PFSK-1 (cell line): ENCODE measurements around the gene KCNQ5.
A peak's percentile ranks its signal among the peaks of the same experiment; 100 is the strongest.

Experiments
- FOXP2 ChIP-seq: optimal IDR thresholded peaks from 2 replicates; pipeline ENCODE3; 2011; ENCODE audit warnings: borderline replicate concordance, control low read depth, inconsistent platforms; ENCODE audit not compliant: insufficient read depth; ENCODE audit errors: extremely low read length, extremely low read depth
- POLR2AphosphoS5 ChIP-seq: IDR thresholded peaks from 2 replicates; pipeline ENCODE4 v1.6.1; 2012; ENCODE audit warnings: low read depth, mild to moderate bottlenecking, control low read depth, low read length, moderate library complexity
- REST ChIP-seq, 2 experiments: IDR thresholded peaks; 2 replicates each; pipeline versions ENCODE4 v1.6.1 to v1.8.0; 2011 to 2012; ENCODE audit warnings: low read depth in 2 of 2, low read length in 2 of 2, control low read depth in 1 of 2, inconsistent platforms in 1 of 2, mild to moderate bottlenecking in 1 of 2, moderate library complexity in 1 of 2; ENCODE audit not compliant: insufficient read depth in 1 of 2
- SIN3A ChIP-seq: IDR thresholded peaks from 2 replicates; pipeline ENCODE4 v1.6.1; 2012; ENCODE audit warnings: mild to moderate bottlenecking, low read length, moderate library complexity, borderline replicate concordance; ENCODE audit not compliant: insufficient read depth
- TAF1 ChIP-seq: IDR thresholded peaks from 2 replicates; pipeline ENCODE4 v1.6.1; 2012; ENCODE audit warnings: low read length, control low read depth, borderline replicate concordance; ENCODE audit not compliant: insufficient read depth

Gene KCNQ5

GRCh38 chr6:72742001-72742673 is 120.3 kb downstream of the KCNQ5 start:
- TF ChIP-seq REST (IDR thresholded peaks at IDR 0.05; ENCODE audit: insufficient read depth in 1 of 2, low read depth in 2 of 2, low read length in 2 of 2): no peak
- no peak for TF ChIP-seq SIN3A
- TF ChIP-seq FOXP2: no peak

- TF ChIP-seq POLR2AphosphoS5 (no peak), FOXP2 (no peak), TAF1 (no peak), SIN3A (no peak), REST (IDR thresholded peaks at IDR 0.05; ENCODE audit: insufficient read depth in 1 of 2, low read depth in 2 of 2, low read length in 2 of 2) (no peak)
Measured at GRCh38 chr6:72746276-72746675, 124.4 kb downstream of the KCNQ5 start.

- TF ChIP-seq FOXP2: no peak
- TF ChIP-seq REST (IDR thresholded peaks at IDR 0.05; ENCODE audit: insufficient read depth in 1 of 2, low read depth in 2 of 2, low read length in 2 of 2): 0 out of 4 replicates have a peak, but pooled peaks of 1 of the 2 experiments have one; percentile 37
- TF ChIP-seq TAF1: peak; percentile 56; the same call in 1 of the 2 replicates
- TF ChIP-seq SIN3A: peak; percentile 85; the same call in 1 of the 2 replicates
- peak; percentile 79 for TF ChIP-seq POLR2AphosphoS5
Measured at GRCh38 chr6:72748759-72749158, 126.9 kb downstream of the KCNQ5 start.

DNA sequence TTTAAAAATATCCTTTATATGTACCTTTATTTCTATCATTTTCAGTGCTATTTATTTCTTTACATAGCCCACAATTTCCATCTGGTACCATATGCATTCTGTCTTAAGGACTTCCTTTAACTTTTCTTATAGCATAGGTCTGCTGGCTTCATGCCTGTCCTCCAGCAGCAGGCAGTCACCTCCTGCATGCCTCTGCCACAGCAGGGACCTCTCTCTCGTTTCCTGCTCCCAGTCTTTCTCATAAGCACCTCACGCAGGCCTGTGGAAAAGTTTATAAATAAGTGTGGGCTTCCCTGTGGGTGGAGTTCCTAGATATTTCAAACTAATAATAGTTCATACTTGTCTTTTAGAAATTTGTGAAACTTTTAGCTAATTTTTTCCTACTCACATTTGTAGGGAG is 133.9 kb downstream of the KCNQ5 start:
- TF ChIP-seq FOXP2 (no peak), REST (IDR thresholded peaks at IDR 0.05; ENCODE audit: insufficient read depth in 1 of 2, low read depth in 2 of 2, low read length in 2 of 2) (no peak), SIN3A (no peak)

DNA sequence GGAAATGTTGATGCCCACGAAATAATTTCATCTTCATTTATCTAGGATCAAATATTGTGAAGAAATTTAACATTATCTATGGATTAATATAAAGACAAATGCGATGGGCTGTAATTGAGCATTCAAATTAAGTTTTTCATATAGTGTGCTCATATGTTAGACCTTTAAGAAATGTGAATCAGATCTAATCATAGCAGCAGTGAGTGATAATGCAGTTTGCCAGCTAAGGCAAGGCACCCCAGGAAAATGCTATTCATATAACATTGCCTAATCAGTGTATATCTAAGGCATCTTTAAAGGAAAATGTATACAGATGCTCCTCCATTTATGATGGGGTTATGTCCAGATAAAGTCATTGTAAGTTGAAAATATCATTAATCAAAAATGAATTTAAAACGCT is 135.2 kb downstream of the KCNQ5 start:
- TF ChIP-seq POLR2AphosphoS5 (no peak), SIN3A (no peak), FOXP2 (no peak), REST (IDR thresholded peaks at IDR 0.05; ENCODE audit: insufficient read depth in 1 of 2, low read depth in 2 of 2, low read length in 2 of 2) (no peak), TAF1 (no peak)
